Measurements from ENCODE around the gene SOX30. TPM values are rescaled to one million over a fixed set of nuclear protein-coding genes. Genes with fewer than 3 reads are reported as not detected.

Gene SOX30
- total RNA-seq, 1 experiment from 2014 or later, result 0.11 TPM

DNA sequence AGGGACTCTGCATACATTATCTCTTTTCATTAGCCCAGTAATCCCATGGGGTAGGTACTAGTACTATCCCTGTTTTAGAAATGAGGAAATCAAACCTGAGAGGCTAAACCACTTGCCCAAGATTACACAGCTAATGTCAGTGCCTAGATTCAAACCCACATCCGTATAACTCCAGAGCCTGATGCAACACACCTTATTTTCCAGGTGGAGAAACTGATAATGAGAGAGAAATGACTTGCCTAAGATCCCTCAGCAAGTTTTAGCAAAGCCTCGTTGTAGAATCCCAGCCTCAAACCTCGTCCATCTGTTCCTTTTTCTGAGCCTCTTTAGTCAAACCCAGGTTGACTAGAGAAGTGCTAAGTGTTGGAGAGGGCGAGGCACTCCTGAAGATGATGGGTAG is 75.6 kb downstream of the SOX30 start:
- Histone ChIP-seq H2AFZ (no peak overlapping the region), H3K4me2 (no peak overlapping the region), H3K27me3 (ENCODE audit: insufficient read depth, low read depth) (no peaks in the 10 kb centered on the region), H3K9me3 (ENCODE audit: insufficient read depth, low read depth) (no peaks in the 10 kb centered on the region), H3K4me1 (replicated peaks; ENCODE audit: insufficient read depth) (peaks cover 25% of the 10 kb centered on the region; the same call in 1 of the 2 replicates), H3K27ac (no peak overlapping the region), H4K20me1 (ENCODE audit: insufficient read depth) (no peaks in the 10 kb centered on the region), H3K36me3 (ENCODE audit: low read depth) (no peaks in the 10 kb centered on the region), H3K4me3 (no peak overlapping the region), H3F3A (ENCODE audit: insufficient read depth, low read depth) (peaks cover 3% of the 10 kb centered on the region; the same call in 1 of the 2 replicates), H3K79me2 (ENCODE audit: low read depth) (peaks cover 27% of the 10 kb centered on the region), H3K9me2 (ENCODE audit: insufficient read depth) (no peaks in the 10 kb centered on the region)
- CTCF ChIA-PET, result no interaction called here
- intact Hi-C loops (cut with micrococcal nuclease; ENCODE audit: unreplicated experiment), result loop anchor here (2.0 kb wide), 1 partner anchor 64 kb away; no protein-coding TSS in a partner anchor
- DNase-seq, result no peak
- TF ChIP-seq EZH2 (IDR thresholded peaks at IDR 0.05; ENCODE audit: low read depth) (no peak), CTCF (conservative IDR thresholded peaks at IDR 0.05) (no peak)
- no TSS peak for BruUV-seq (replicated peaks)
- POLR2A ChIA-PET (ENCODE audit: unreplicated experiment), result no interaction called here

Other genes starting within 250 kb of the SOX30 start
- 0.24 TPM in 1 of 2 replicates, not detected in the other for gene NIPAL4, start 192.2 kb downstream of the SOX30 start, total RNA-seq (2021)
- gene ADAM19, start 76.7 kb downstream of the SOX30 start, total RNA-seq (2021), result 7.6 and 9.3 TPM in 2 replicates
- gene C5orf52, start 19.1 kb upstream of the SOX30 start, total RNA-seq (2021), result not detected in 2 replicates
- gene THG1L, start 79.0 kb upstream of the SOX30 start, total RNA-seq (2021), result 20.9 and 25.3 TPM in 2 replicates
- gene LSM11, start 91.3 kb upstream of the SOX30 start, total RNA-seq (2021), result 1.9 and 2.1 TPM in 2 replicates
- gene CLINT1, start 206.7 kb upstream of the SOX30 start, total RNA-seq (2021), result 79.7 and 95.8 TPM in 2 replicates

All from PC-9 (cell line).